Liver (tissue), 9 donors: ENCODE results near the gene ASNSD1. TPM values are rescaled to one million over a fixed set of nuclear protein-coding genes. Genes with fewer than 3 reads are reported as not detected.

Experiments
- DNase-seq: peaks from one replicate; pipeline ENCODE4 v3.0.0-alpha.2; 2017; ENCODE audit warnings: low spot score
- H3K27ac ChIP-seq, 2 donors: one replicate each; pipeline ENCODE4 v1.7.0; 2013; ENCODE audit warnings: inconsistent platforms in 2 of 2, low read length in 2 of 2, control low read depth in 1 of 2, low read depth in 1 of 2, mild to moderate bottlenecking in 1 of 2
- H3K27me3 ChIP-seq, 4 donors: one replicate each; pipeline versions ENCODE4 v1.6.1 to v1.7.0; 2013; ENCODE audit warnings: low read length in 3 of 4, inconsistent platforms in 1 of 4, mild to moderate bottlenecking in 1 of 4, moderate library complexity in 1 of 4; ENCODE audit not compliant: control insufficient read depth in 4 of 4, insufficient read depth in 4 of 4
- H3K36me3 ChIP-seq, 4 donors: one replicate each; pipeline versions ENCODE4 v1.6.1 to v1.7.0; 2013; ENCODE audit warnings: low read length in 3 of 4, mild to moderate bottlenecking in 3 of 4, low read depth in 1 of 4, moderate library complexity in 1 of 4; ENCODE audit not compliant: control insufficient read depth in 4 of 4, insufficient read depth in 3 of 4
- H3K4me1 ChIP-seq, 4 donors: one replicate each; pipeline versions ENCODE4 v1.6.1 to v1.7.0; 2013; ENCODE audit warnings: low read length in 3 of 4, mild to moderate bottlenecking in 3 of 4, moderate library complexity in 1 of 4; ENCODE audit not compliant: control insufficient read depth in 4 of 4, insufficient read depth in 4 of 4
- H3K4me3 ChIP-seq, 3 donors: one replicate each; pipeline versions ENCODE4 v1.6.1 to v1.7.0; 2013; ENCODE audit warnings: low read length in 3 of 3, control low read depth in 1 of 3, low read depth in 1 of 3, mild to moderate bottlenecking in 1 of 3
- H3K9ac ChIP-seq, 2 donors: one replicate each; pipeline ENCODE4 v1.7.0; 2013; ENCODE audit warnings: low read length in 2 of 2, mild to moderate bottlenecking in 2 of 2, moderate library complexity in 2 of 2, control low read depth in 1 of 2, low read depth in 1 of 2
- H3K9me3 ChIP-seq, 4 donors: one replicate each; pipeline versions ENCODE4 v1.6.1 to v1.7.0; 2013; ENCODE audit warnings: low read length in 3 of 4; ENCODE audit not compliant: control insufficient read depth in 4 of 4
- EGR1 ChIP-seq, 2 donors: IDR thresholded peaks; 2 replicates each; pipeline ENCODE4 v1.6.1; 2016 to 2018; ENCODE audit warnings: antibody characterized with exemption in 2 of 2, low read depth in 2 of 2
- FOXA1 ChIP-seq: IDR thresholded peaks from 2 replicates; pipeline ENCODE4 v1.6.1; 2016; ENCODE audit warnings: antibody characterized with exemption
- FOXA2 ChIP-seq: IDR thresholded peaks from 2 replicates; pipeline ENCODE4 v1.6.1; 2016; ENCODE audit warnings: antibody characterized with exemption
- GABPA ChIP-seq, 2 donors: IDR thresholded peaks in 1 of 2; conservative IDR thresholded peaks in 1 of 2; 2 replicates each; pipeline ENCODE4 v1.6.1; 2016; ENCODE audit warnings: antibody characterized with exemption in 2 of 2, mild to moderate bottlenecking in 1 of 2, moderate library complexity in 1 of 2
- HNF4A ChIP-seq, 2 donors: conservative IDR thresholded peaks; 2 replicates each; pipeline ENCODE4 v1.6.1; 2016; ENCODE audit warnings: antibody characterized with exemption in 2 of 2, mild to moderate bottlenecking in 2 of 2
- HNF4G ChIP-seq: IDR thresholded peaks from 2 replicates; pipeline ENCODE4 v1.6.1; 2016; ENCODE audit warnings: antibody characterized with exemption
- JUND ChIP-seq, 2 donors: IDR thresholded peaks; 2 replicates each; pipeline ENCODE4 v1.6.1; 2016; ENCODE audit warnings: antibody characterized with exemption in 2 of 2
- NR2F2 ChIP-seq: IDR thresholded peaks from 2 replicates; pipeline ENCODE4 v1.6.1; 2016; ENCODE audit warnings: antibody characterized with exemption
- RAD21 ChIP-seq, 2 donors: IDR thresholded peaks; 2 replicates each; pipeline ENCODE4 v1.6.1; 2016; ENCODE audit warnings: antibody characterized with exemption in 2 of 2, mild to moderate bottlenecking in 2 of 2
- RXRA ChIP-seq, 2 donors: IDR thresholded peaks; 2 replicates each; pipeline ENCODE4 v1.6.1; 2017 to 2018; ENCODE audit warnings: antibody characterized with exemption in 2 of 2, mild to moderate bottlenecking in 1 of 2
- SP1 ChIP-seq: IDR thresholded peaks from 2 replicates; pipeline ENCODE4 v1.6.1; 2018; ENCODE audit warnings: antibody characterized with exemption, mild to moderate bottlenecking
- TAF1 ChIP-seq: conservative IDR thresholded peaks from 2 replicates; pipeline ENCODE4 v1.6.1; 2016; ENCODE audit warnings: antibody characterized with exemption, mild to moderate bottlenecking
- YY1 ChIP-seq: IDR thresholded peaks from 2 replicates; pipeline ENCODE4 v1.6.1; 2016; ENCODE audit warnings: antibody characterized with exemption, mild to moderate bottlenecking
- WGBS: extraction: QIAGEN DNeasy Blood & Tissue Kit; methylation state at CpG from one replicate; pipeline ENCODE4 v1.1.7; 2013; 5-methylcytosine and 5-hydroxymethylcytosine counted together
- polyA plus RNA-seq, 2 donors: library from polyadenylated mRNA; stranded (reverse) in 1 of 2; unstranded in 1 of 2; fragments of 200-250 nt in 1 of 2; fragments of >200 nt in 1 of 2; fragmentation: Nextera tagmentation in 1 of 2; extraction: Ambion mirVana in 1 of 2; gene quantifications; one replicate each; pipeline versions ENCODE4 v1.2.1 to v1.2.3, GENCODE V29; 2013 to 2015
- total RNA-seq, 2 donors: library from RNA; depleted of rRNA; stranded (reverse); fragments of >200 nt; gene quantifications; one replicate each; pipeline ENCODE4 v1.2.3, GENCODE V29; 2014
- TF ChIP-seq, protein P1 (sequence below): IDR thresholded peaks from 2 replicates; pipeline ENCODE4 v1.6.1; 2016; ENCODE audit warnings: antibody characterized with exemption, mild to moderate bottlenecking
- TF ChIP-seq, protein P2 (sequence below): IDR thresholded peaks from 2 replicates; pipeline ENCODE4 v1.6.1; 2016; ENCODE audit warnings: antibody characterized with exemption
- TF ChIP-seq, protein P3 (sequence below): fragments of 150-350 bp; IDR thresholded peaks from 2 replicates; pipeline ENCODE4 v1.5.1; 2017; ENCODE audit warnings: improper control_type of control experiment, low read depth, low read length; ENCODE audit not compliant: missing input control
- TF ChIP-seq, protein P4 (sequence below): IDR thresholded peaks from 2 replicates; pipeline ENCODE4 v1.6.1; 2016; ENCODE audit warnings: antibody characterized with exemption
- TF ChIP-seq, protein P5 (sequence below): IDR thresholded peaks from 2 replicates; pipeline ENCODE4 v1.6.1; 2016; ENCODE audit warnings: antibody characterized with exemption
- donor health status: healthy.
- donor health status: healthy.
- donor health status: healthy.
- donor health status: healthy.
- donor health status: healthy.

The ASNSD1 gene
- total and polyA plus RNA-seq, 4 donors: 19.8 to 33.0 (median 25.5) TPM

DNA sequence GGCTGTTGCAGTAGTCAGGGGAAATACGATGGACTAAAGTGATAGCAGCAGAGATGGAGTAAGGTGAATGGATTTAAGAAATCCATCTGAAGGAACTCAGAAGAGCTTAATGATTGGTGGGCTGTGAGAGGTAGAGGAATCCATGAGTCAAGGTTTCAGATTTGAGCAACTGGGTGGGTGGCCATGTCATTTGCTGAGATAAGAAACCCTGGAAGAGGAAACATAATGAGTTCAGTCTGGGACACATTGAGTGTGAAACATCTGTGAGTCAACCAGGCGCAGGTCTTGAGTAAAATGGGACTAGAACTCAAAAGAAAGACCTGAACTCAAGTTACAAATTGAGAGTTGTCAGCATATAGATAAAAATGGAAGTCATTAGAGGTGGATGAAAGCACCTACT lies 19.7 kb upstream of the ASNSD1 start:
- Histone ChIP-seq H3K4me3 (no peak overlapping the region), H3K27me3 (no peaks in the 10 kb centered on the region), H3K9ac (no peak overlapping the region), H3K9me3 (no peaks in the 10 kb centered on the region), H3K27ac (no peak overlapping the region), H3K36me3 (no peaks in the 10 kb centered on the region), H3K4me1 (no peaks in the 10 kb centered on the region)
- no peak for TF ChIP-seq TAF1
- no peak for TF ChIP-seq YY1
- no peak for TF ChIP-seq SP1
- TF ChIP-seq, protein P1, sequence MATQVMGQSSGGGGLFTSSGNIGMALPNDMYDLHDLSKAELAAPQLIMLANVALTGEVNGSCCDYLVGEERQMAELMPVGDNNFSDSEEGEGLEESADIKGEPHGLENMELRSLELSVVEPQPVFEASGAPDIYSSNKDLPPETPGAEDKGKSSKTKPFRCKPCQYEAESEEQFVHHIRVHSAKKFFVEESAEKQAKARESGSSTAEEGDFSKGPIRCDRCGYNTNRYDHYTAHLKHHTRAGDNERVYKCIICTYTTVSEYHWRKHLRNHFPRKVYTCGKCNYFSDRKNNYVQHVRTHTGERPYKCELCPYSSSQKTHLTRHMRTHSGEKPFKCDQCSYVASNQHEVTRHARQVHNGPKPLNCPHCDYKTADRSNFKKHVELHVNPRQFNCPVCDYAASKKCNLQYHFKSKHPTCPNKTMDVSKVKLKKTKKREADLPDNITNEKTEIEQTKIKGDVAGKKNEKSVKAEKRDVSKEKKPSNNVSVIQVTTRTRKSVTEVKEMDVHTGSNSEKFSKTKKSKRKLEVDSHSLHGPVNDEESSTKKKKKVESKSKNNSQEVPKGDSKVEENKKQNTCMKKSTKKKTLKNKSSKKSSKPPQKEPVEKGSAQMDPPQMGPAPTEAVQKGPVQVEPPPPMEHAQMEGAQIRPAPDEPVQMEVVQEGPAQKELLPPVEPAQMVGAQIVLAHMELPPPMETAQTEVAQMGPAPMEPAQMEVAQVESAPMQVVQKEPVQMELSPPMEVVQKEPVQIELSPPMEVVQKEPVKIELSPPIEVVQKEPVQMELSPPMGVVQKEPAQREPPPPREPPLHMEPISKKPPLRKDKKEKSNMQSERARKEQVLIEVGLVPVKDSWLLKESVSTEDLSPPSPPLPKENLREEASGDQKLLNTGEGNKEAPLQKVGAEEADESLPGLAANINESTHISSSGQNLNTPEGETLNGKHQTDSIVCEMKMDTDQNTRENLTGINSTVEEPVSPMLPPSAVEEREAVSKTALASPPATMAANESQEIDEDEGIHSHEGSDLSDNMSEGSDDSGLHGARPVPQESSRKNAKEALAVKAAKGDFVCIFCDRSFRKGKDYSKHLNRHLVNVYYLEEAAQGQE: no peak
- no peak for TF ChIP-seq EGR1 (IDR thresholded peaks at IDR 0.05; ENCODE audit: low read depth in 2 of 2)
- TF ChIP-seq RXRA (IDR thresholded peaks at IDR 0.05): no peak
- TF ChIP-seq, protein P2, sequence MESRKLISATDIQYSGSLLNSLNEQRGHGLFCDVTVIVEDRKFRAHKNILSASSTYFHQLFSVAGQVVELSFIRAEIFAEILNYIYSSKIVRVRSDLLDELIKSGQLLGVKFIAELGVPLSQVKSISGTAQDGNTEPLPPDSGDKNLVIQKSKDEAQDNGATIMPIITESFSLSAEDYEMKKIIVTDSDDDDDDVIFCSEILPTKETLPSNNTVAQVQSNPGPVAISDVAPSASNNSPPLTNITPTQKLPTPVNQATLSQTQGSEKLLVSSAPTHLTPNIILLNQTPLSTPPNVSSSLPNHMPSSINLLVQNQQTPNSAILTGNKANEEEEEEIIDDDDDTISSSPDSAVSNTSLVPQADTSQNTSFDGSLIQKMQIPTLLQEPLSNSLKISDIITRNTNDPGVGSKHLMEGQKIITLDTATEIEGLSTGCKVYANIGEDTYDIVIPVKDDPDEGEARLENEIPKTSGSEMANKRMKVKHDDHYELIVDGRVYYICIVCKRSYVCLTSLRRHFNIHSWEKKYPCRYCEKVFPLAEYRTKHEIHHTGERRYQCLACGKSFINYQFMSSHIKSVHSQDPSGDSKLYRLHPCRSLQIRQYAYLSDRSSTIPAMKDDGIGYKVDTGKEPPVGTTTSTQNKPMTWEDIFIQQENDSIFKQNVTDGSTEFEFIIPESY: no peak
- TF ChIP-seq HNF4A (conservative IDR thresholded peaks at IDR 0.05): no peak
- TF ChIP-seq, protein P3, sequence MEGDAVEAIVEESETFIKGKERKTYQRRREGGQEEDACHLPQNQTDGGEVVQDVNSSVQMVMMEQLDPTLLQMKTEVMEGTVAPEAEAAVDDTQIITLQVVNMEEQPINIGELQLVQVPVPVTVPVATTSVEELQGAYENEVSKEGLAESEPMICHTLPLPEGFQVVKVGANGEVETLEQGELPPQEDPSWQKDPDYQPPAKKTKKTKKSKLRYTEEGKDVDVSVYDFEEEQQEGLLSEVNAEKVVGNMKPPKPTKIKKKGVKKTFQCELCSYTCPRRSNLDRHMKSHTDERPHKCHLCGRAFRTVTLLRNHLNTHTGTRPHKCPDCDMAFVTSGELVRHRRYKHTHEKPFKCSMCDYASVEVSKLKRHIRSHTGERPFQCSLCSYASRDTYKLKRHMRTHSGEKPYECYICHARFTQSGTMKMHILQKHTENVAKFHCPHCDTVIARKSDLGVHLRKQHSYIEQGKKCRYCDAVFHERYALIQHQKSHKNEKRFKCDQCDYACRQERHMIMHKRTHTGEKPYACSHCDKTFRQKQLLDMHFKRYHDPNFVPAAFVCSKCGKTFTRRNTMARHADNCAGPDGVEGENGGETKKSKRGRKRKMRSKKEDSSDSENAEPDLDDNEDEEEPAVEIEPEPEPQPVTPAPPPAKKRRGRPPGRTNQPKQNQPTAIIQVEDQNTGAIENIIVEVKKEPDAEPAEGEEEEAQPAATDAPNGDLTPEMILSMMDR: no peak
- no peak for TF ChIP-seq GABPA (IDR thresholded peaks at IDR 0.05 in 1 of 2, conservative IDR thresholded peaks at IDR 0.05 in 1 of 2)
- no peak for TF ChIP-seq FOXA2
- TF ChIP-seq, protein P4, sequence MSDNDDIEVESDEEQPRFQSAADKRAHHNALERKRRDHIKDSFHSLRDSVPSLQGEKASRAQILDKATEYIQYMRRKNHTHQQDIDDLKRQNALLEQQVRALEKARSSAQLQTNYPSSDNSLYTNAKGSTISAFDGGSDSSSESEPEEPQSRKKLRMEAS: no peak
- no peak for TF ChIP-seq RAD21 (IDR thresholded peaks at IDR 0.05)
- TF ChIP-seq HNF4G: no peak
- no peak for TF ChIP-seq JUND (IDR thresholded peaks at IDR 0.05)
- TF ChIP-seq FOXA1: no peak
- TF ChIP-seq, protein P5, sequence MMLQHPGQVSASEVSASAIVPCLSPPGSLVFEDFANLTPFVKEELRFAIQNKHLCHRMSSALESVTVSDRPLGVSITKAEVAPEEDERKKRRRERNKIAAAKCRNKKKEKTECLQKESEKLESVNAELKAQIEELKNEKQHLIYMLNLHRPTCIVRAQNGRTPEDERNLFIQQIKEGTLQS: no peak
- no peak for TF ChIP-seq NR2F2
- no peak for DNase-seq
- WGBS: 93% methylated on average over 2 of the region's 2 CpGs

DNA sequence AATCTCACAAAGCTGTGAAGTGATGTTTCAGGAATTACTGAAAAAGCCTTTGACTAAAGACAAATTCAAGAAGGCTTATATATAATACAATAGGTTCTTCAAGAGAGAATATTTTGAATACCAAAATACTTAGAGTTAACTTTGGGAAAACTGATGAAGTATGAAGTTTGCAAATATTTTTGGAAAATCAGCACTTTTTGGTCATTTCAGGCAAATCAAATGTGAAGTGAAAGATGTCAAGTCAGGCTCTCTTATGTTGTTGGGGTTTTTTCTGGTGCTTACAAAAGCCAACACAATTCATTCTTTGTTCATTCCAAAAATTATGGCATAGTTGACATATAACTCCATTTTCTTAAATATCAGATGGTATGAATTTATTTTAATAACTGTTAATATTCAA lies 14.7 kb upstream of the ASNSD1 start:
- Histone ChIP-seq H3K4me1 (no peaks in the 10 kb centered on the region), H3K9ac (no peak overlapping the region), H3K4me3 (no peak overlapping the region), H3K27ac (no peak overlapping the region), H3K27me3 (no peaks in the 10 kb centered on the region), H3K36me3 (no peaks in the 10 kb centered on the region), H3K9me3 (peaks cover 0 to 2% (median 0%) of the 10 kb centered on the region in 4 donors)
- DNase-seq: no peak
- TF ChIP-seq, protein P5: no peak
- no peak for TF ChIP-seq HNF4A (conservative IDR thresholded peaks at IDR 0.05)
- TF ChIP-seq FOXA2: no peak
- no peak for TF ChIP-seq NR2F2
- TF ChIP-seq, protein P4: no peak
- no peak for TF ChIP-seq RXRA (IDR thresholded peaks at IDR 0.05)
- no peak for TF ChIP-seq GABPA (IDR thresholded peaks at IDR 0.05 in 1 of 2, conservative IDR thresholded peaks at IDR 0.05 in 1 of 2)
- no peak for TF ChIP-seq EGR1 (IDR thresholded peaks at IDR 0.05; ENCODE audit: low read depth in 2 of 2)
- TF ChIP-seq, protein P3: no peak
- TF ChIP-seq SP1: no peak
- TF ChIP-seq YY1: no peak
- TF ChIP-seq JUND (IDR thresholded peaks at IDR 0.05): no peak
- no peak for TF ChIP-seq FOXA1
